Activated naive CD4-positive, alpha-beta T cell (primary cell): ENCODE results near the gene LRRC49.
"Not testable (repeated sequence)": the region's sequence is repeated elsewhere in the genome, so short reads cannot be mapped to it uniquely, and the experiment has no call there.

Experiments
- DNase-seq, 4 experiments: peaks; one replicate each; lab custom pipeline; 2025; lab: John Stamatoyannopoulos, UW

LRRC49 gene

DNA sequence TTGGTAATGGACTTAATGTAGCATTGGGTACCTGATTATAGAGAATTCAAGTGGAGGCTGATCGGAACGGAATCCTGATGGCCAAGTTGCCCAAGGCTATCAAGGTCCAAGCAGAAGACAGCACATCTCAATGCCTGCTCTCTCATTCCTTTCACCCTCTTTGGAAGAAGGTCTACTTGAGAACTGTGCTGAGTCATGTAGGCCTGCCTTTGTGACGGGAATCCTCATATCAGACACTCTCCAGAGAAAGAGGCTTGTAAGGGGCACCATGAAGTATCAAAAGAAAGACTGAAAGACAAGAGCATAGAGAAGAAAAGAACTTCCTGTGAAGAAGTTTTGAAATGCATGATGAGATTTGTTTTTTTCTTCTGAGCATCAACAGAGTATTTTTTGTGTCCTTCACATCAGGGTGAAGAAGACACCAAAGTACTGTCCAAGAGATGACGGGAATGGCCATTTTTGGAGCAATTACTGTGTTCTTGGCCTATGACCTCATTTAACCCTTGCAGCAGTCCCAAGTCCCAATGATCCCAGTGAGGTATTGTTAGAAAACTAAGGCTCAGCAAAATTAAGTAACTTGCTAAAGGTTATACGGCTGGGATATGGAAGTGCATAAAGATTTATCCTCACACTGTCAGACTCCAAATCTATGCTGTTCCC lies 25.5 kb upstream of the LRRC49 start:
- DNase-seq: no peak

- no peak for DNase-seq
Measured at GRCh38 chr15:70867911-70868467, 24.6 kb upstream of the LRRC49 start.

GRCh38 chr15:70869346-70869745 lies 23.3 kb upstream of the LRRC49 start:
- no peak for DNase-seq

GRCh38 chr15:70870051-70870450 lies 22.6 kb upstream of the LRRC49 start:
- DNase-seq: no peak

- not testable (repeated sequence) for DNase-seq
Measured at GRCh38 chr15:70871490-70871889, 21.1 kb upstream of the LRRC49 start.

GRCh38 chr15:70873232-70874054 lies 19.2 kb upstream of the LRRC49 start:
- no peak for DNase-seq

GRCh38 chr15:70875001-70875782 lies 17.4 kb upstream of the LRRC49 start:
- DNase-seq: no peak

GRCh38 chr15:70876011-70876410 lies 16.6 kb upstream of the LRRC49 start:
- DNase-seq: no peak

GRCh38 chr15:70876683-70877082 lies 15.9 kb upstream of the LRRC49 start:
- DNase-seq: no peak

- DNase-seq: no peak
Measured at GRCh38 chr15:70879401-70879800, 13.2 kb upstream of the LRRC49 start.

- DNase-seq: no peak
Measured at GRCh38 chr15:70880781-70881180, 11.8 kb upstream of the LRRC49 start.

DNA sequence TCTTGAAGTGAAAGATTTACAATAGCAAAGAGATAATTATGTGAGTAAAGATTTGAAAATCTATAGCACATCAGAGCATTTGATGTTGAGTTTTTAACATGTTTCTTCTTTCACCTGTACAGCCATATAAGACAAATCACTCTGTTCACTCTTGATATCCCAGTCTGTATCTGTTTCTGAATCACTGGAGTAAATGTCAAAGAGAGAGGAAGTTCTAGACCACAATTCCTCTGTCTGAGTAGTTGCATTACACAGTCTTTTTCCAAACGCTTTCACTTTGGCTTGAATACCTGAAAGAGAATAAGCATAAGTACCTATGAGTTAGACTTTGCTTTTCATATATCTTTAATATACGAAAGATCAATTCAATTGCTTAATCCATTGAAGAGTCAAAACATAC lies 10.3 kb upstream of the LRRC49 start:
- no peak for DNase-seq

DNA sequence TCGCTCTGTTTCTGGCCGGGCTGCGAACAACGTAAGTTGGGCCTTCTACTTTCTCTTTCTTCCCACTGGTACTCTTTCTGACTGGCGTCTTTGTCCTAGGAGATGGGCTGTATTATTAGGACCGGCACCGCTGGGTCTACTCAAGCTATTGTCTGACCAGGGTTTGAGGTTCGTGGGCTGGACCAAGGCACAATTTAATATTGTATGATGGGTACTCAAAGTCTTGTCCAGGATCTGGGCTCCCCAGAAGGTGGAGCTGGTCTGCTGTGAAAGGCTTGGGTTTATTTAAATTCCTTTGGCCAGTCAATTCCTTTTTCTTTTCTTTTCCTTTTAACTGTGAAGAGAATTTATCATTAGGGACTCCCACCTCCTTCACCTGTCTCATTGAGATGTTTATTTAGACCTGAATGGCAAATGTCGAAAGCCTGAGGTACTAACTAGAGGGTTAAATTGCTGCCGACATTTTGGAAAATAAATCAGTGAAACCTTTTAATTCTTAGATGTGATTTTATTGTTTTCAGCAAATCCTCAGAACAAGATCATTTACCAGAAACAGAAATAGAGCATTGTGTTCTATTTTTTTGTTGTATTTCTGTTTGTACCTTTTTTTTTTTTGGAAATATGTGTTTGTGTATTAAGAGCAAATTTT lies 410 bp downstream of the LRRC49 start:
- no peak for DNase-seq

GRCh38 chr15:70902107-70902506 lies 9.5 kb downstream of the LRRC49 start:
- DNase-seq: no peak

GRCh38 chr15:70906842-70907241 lies 14.2 kb downstream of the LRRC49 start:
- no peak for DNase-seq

DNA sequence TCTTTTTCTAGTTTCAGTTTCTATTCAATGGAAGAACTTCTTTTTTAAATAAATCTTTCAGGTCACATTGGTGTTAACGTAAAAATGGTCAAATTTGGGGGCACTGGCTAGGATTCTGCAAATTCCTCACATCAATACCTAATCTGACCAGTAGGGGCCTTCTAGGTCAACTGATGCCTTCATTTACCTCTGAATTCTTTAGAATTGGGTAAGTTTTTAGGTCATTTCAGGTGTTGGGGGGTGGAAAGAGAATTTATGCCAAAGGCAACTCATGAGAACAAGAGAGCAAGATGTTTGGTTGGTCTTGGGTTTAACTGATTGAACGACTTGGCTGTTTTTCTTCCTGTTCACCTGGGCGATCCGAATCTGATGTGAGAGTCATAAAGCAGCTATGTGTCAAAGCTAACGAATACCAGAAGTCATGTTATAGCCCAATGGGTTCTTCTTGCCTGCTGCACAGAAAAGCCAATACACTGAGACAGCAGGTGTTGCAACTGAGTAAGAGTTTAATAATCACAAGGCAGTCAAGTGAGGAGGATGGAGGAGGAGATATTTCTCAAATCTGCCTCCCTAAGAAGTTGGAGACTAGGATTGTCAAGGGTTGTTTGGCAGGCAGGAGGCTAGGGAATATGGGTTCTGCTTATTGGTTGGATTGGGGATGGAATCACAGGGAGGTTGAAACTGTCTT lies 15.3 kb downstream of the LRRC49 start:
- no peak for DNase-seq

- DNase-seq: no peak
Measured at GRCh38 chr15:70910958-70911357, 18.3 kb downstream of the LRRC49 start.

GRCh38 chr15:70912187-70912586 lies 19.6 kb downstream of the LRRC49 start:
- no peak for DNase-seq

GRCh38 chr15:70916531-70916930 lies 23.9 kb downstream of the LRRC49 start:
- DNase-seq: no peak

- no peak for DNase-seq
Measured at GRCh38 chr15:70917955-70918354, 25.3 kb downstream of the LRRC49 start.

DNA sequence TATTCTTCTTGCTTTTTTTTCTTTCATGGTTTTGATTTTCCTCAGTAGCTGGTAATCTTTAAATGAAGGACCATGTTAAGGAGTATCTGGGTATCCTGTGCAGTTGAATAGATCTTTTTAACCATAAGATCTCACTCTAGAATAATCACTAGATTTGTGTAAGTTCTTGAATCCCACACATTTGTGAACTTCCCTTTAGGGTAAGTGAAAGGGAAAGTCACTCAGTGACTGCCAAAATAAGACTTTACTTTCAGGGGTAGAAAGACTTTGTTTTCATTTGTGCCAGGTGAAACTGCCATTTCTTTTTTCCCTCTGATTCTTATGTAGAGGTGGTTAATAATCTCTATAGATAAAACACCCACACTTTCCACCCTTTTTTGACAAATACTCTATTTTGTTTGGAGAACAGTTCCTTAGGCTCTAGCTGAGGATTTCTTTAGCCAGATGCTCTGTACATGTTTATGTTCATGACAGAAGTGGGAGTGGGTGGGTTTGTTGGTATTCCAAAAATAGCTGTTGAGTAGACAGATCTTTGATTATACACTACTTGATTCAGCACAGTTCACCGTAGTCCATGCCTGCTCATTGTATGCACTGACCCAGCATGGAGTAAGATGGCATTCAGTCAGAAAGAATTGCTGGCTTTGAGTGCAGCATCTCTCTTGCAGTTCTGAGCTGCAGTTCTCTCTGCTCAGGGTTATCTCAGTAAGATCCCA lies 28.5 kb downstream of the LRRC49 start:
- DNase-seq: no peak
